Stimulated activated effector memory CD8-positive, alpha-beta T cell treated with anti-CD3 and anti-CD28 coated beads, Interleukin-12 subunit alpha, Interleukin-12 subunit beta, amount 100 ng/mL, for 72 hours (primary cell): ENCODE measurements around the gene HSD3B1.
"Not testable (repeated sequence)": the region's sequence is repeated elsewhere in the genome, so short reads cannot be mapped to it uniquely, and the experiment has no call there.

Source experiments
- ATAC-seq: fragments of 150-1000 bp; cut with Tn5 transposase; 2 replicates; pipeline ENCODE4 v1.10.0; 2021
- DNase-seq, 2 donors: peaks; one replicate each; pipeline ENCODE4 v3.0.0; 2021 to 2022; ENCODE audit warnings: low spot score in 2 of 2
- H3K27ac Mint-ChIP-seq: one replicate; pipeline ENCODE4 v1.8.0; 2022; ENCODE audit warnings: mild to moderate bottlenecking, mixed read lengths
- H3K36me3 Mint-ChIP-seq: one replicate; pipeline ENCODE4 v1.8.0; 2022; ENCODE audit warnings: mild to moderate bottlenecking, mixed read lengths
- H3K4me1 Mint-ChIP-seq: one replicate; pipeline ENCODE4 v1.8.0; 2022; ENCODE audit warnings: mixed read lengths
- H3K4me3 Mint-ChIP-seq: one replicate; pipeline ENCODE4 v1.8.0; 2022; ENCODE audit warnings: mild to moderate bottlenecking, mixed read lengths
- H3K9me3 Mint-ChIP-seq: one replicate; pipeline ENCODE4 v1.8.0; 2022; ENCODE audit warnings: mixed read lengths

The HSD3B1 gene

GRCh38 chr1:119482517-119483425 lies 24.2 kb upstream of the HSD3B1 start:
- DNase-seq (no peak), ATAC-seq (peak; percentile 14)
- H3K4me3 Mint-ChIP-seq, result no peak overlapping the region
- no peak overlapping the region for H3K27ac Mint-ChIP-seq
- no peaks in the 10 kb centered on the region for H3K4me1 Mint-ChIP-seq
- no peaks in the 10 kb centered on the region for H3K9me3 Mint-ChIP-seq
- H3K36me3 Mint-ChIP-seq, result no peaks in the 10 kb centered on the region

GRCh38 chr1:119483441-119484200 lies 23.4 kb upstream of the HSD3B1 start:
- H3K4me3 Mint-ChIP-seq, result no peak overlapping the region
- no peak for ATAC-seq
- H3K36me3 Mint-ChIP-seq, result no peaks in the 10 kb centered on the region
- no peak overlapping the region for H3K27ac Mint-ChIP-seq
- no peak for DNase-seq
- H3K4me1 Mint-ChIP-seq, result no peaks in the 10 kb centered on the region
- no peaks in the 10 kb centered on the region for H3K9me3 Mint-ChIP-seq

- Mint-ChIP-seq H3K9me3 (no peaks in the 10 kb centered on the region), H3K4me1 (no peaks in the 10 kb centered on the region), H3K4me3 (no peak overlapping the region), H3K27ac (no peak overlapping the region), H3K36me3 (no peaks in the 10 kb centered on the region)
- ATAC-seq, result no peak
- no peak for DNase-seq
These were observed 21.8 kb upstream of the HSD3B1 start for GRCh38 chr1:119485201-119485600.

- no peak overlapping the region for H3K4me3 Mint-ChIP-seq
- H3K4me1 Mint-ChIP-seq, result no peaks in the 10 kb centered on the region
- ATAC-seq, result no peak
- no peak for DNase-seq
- H3K36me3 Mint-ChIP-seq, result no peaks in the 10 kb centered on the region
- peaks cover 4% of the 10 kb centered on the region for H3K9me3 Mint-ChIP-seq
- no peak overlapping the region for H3K27ac Mint-ChIP-seq
These were observed 18.8 kb upstream of the HSD3B1 start for GRCh38 chr1:119488216-119488615.

- ATAC-seq (no peak), DNase-seq (no peak)
- Mint-ChIP-seq H3K36me3 (no peaks in the 10 kb centered on the region), H3K9me3 (peaks cover 4% of the 10 kb centered on the region), H3K27ac (no peak overlapping the region), H3K4me3 (no peak overlapping the region), H3K4me1 (no peaks in the 10 kb centered on the region)
These were observed 17.8 kb upstream of the HSD3B1 start for GRCh38 chr1:119489201-119489600.

- Mint-ChIP-seq H3K9me3 (peaks cover 4% of the 10 kb centered on the region), H3K4me3 (no peak overlapping the region), H3K4me1 (no peaks in the 10 kb centered on the region), H3K27ac (no peak overlapping the region), H3K36me3 (no peaks in the 10 kb centered on the region)
- ATAC-seq (no peak), DNase-seq (no peak)
These were observed 16.1 kb upstream of the HSD3B1 start for GRCh38 chr1:119490925-119491324.

GRCh38 chr1:119492763-119493162 lies 14.2 kb upstream of the HSD3B1 start:
- H3K9me3 Mint-ChIP-seq, result peaks cover 7% of the 10 kb centered on the region
- no peak overlapping the region for H3K4me3 Mint-ChIP-seq
- no peak for DNase-seq
- no peaks in the 10 kb centered on the region for H3K4me1 Mint-ChIP-seq
- no peak for ATAC-seq
- H3K36me3 Mint-ChIP-seq, result no peaks in the 10 kb centered on the region
- no peak overlapping the region for H3K27ac Mint-ChIP-seq

GRCh38 chr1:119504831-119505230 lies 2.2 kb upstream of the HSD3B1 start:
- no peaks in the 10 kb centered on the region for H3K36me3 Mint-ChIP-seq
- ATAC-seq (no peak), DNase-seq (no peak)
- peaks cover 4% of the 10 kb centered on the region for H3K9me3 Mint-ChIP-seq
- H3K4me3 Mint-ChIP-seq, result no peak overlapping the region
- no peaks in the 10 kb centered on the region for H3K4me1 Mint-ChIP-seq
- no peak overlapping the region for H3K27ac Mint-ChIP-seq

GRCh38 chr1:119510046-119510445 lies 3.0 kb downstream of the HSD3B1 start:
- no peak overlapping the region for H3K4me3 Mint-ChIP-seq
- peaks cover 4% of the 10 kb centered on the region for H3K9me3 Mint-ChIP-seq
- no peak for ATAC-seq
- H3K4me1 Mint-ChIP-seq, result no peaks in the 10 kb centered on the region
- no peak for DNase-seq
- no peak overlapping the region for H3K27ac Mint-ChIP-seq
- H3K36me3 Mint-ChIP-seq, result no peaks in the 10 kb centered on the region

- Mint-ChIP-seq H3K9me3 (no peaks in the 10 kb centered on the region), H3K4me3 (no peak overlapping the region), H3K4me1 (no peaks in the 10 kb centered on the region), H3K27ac (no peak overlapping the region), H3K36me3 (no peaks in the 10 kb centered on the region)
- no peak for ATAC-seq
- DNase-seq, result no peak
These were observed 8.2 kb downstream of the HSD3B1 start for GRCh38 chr1:119515221-119515620.

GRCh38 chr1:119516247-119516646 lies 9.2 kb downstream of the HSD3B1 start:
- H3K27ac Mint-ChIP-seq, result no peak overlapping the region
- H3K9me3 Mint-ChIP-seq, result no peaks in the 10 kb centered on the region
- no peaks in the 10 kb centered on the region for H3K36me3 Mint-ChIP-seq
- H3K4me1 Mint-ChIP-seq, result no peaks in the 10 kb centered on the region
- H3K4me3 Mint-ChIP-seq, result no peak overlapping the region
- DNase-seq (no peak), ATAC-seq (no peak)

GRCh38 chr1:119516680-119517079 lies 9.7 kb downstream of the HSD3B1 start:
- Mint-ChIP-seq H3K36me3 (no peaks in the 10 kb centered on the region), H3K4me3 (no peak overlapping the region), H3K27ac (no peak overlapping the region), H3K9me3 (no peaks in the 10 kb centered on the region), H3K4me1 (no peaks in the 10 kb centered on the region)
- no peak for ATAC-seq
- no peak for DNase-seq

- H3K36me3 Mint-ChIP-seq, result not testable (repeated sequence)
These were observed 10.7 kb downstream of the HSD3B1 start for GRCh38 chr1:119517667-119518066.

GRCh38 chr1:119531606-119532323 lies 24.8 kb downstream of the HSD3B1 start:
- Mint-ChIP-seq H3K9me3 (peaks cover 3% of the 10 kb centered on the region), H3K27ac (no peak overlapping the region), H3K36me3 (no peaks in the 10 kb centered on the region), H3K4me3 (no peak overlapping the region), H3K4me1 (no peaks in the 10 kb centered on the region)
- DNase-seq (no peak), ATAC-seq (no peak)

More at GRCh38 chr1:119517667-119518066, 10.7 kb downstream of the HSD3B1 start:
- not testable (repeated sequence) for H3K9me3 Mint-ChIP-seq, DNase-seq, ATAC-seq, H3K4me3 Mint-ChIP-seq, H3K27ac Mint-ChIP-seq, H3K4me1 Mint-ChIP-seq

- H3K9me3 Mint-ChIP-seq, result peaks cover 3% of the 10 kb centered on the region
- H3K4me3 Mint-ChIP-seq, result no peak overlapping the region
- DNase-seq, result no peak
- no peaks in the 10 kb centered on the region for H3K4me1 Mint-ChIP-seq
- ATAC-seq, result no peak
- no peaks in the 10 kb centered on the region for H3K36me3 Mint-ChIP-seq
- no peak overlapping the region for H3K27ac Mint-ChIP-seq
These were observed 25.4 kb downstream of the HSD3B1 start for GRCh38 chr1:119532324-119532910.
